Motor neuron (in vitro differentiated cells): ENCODE results near the gene CDK5RAP2. TPM values are rescaled to one million over a fixed set of nuclear protein-coding genes. Genes with fewer than 3 reads are reported as not detected.
"Not testable (repeated sequence)": the region's sequence is repeated elsewhere in the genome, so short reads cannot be mapped to it uniquely, and the experiment has no call there.

ENCODE experiments used
- ATAC-seq, 8 experiments: fragments of 200-7000 bp; cut with Tn5 transposase; replicated peaks in 6 of 8; 2 replicates each; pipeline ENCODE4 v1.8.0; 2021; ENCODE audit warnings: mild to moderate bottlenecking in 8 of 8, moderate library complexity in 8 of 8
- H3K27ac ChIP-seq, 2 donors: fragments of 250-450 bp; sonication (Bioruptor Pico); 2 replicates each; pipeline ENCODE4 v1.9.0; 2021; ENCODE audit warnings: antibody characterized with exemption in 2 of 2, mild to moderate bottlenecking in 2 of 2, moderate library complexity in 1 of 2
- H3K4me1 ChIP-seq, 2 donors: fragments of 250-450 bp; sonication (Bioruptor Pico); replicated peaks in 1 of 2; 2 replicates each; pipeline ENCODE4 v1.6.1; 2021; ENCODE audit warnings: antibody characterized with exemption in 2 of 2, mild to moderate bottlenecking in 2 of 2, moderate library complexity in 1 of 2
- H3K4me3 ChIP-seq, 5 donors: fragments of 250-450 bp; sonication (Bioruptor Pico); 2 replicates each; pipeline ENCODE4 v1.9.0; 2021; ENCODE audit warnings: antibody characterized with exemption in 5 of 5, mild to moderate bottlenecking in 5 of 5, moderate library complexity in 4 of 5
- WGBS, 10 experiments: fragments of 450-650 bp; shearing (Covaris generic); methylation state at CpG; one replicate each; pipeline ENCODE4 v1.0.0; 2022; 5-methylcytosine and 5-hydroxymethylcytosine counted together
- in situ Hi-C, 9 experiments: fragments of 400-800 bp; cut with MboI; loops; one replicate each; pipeline ENCODE4 v1.15.0; 2021; ENCODE audit warnings: low sequenced_read_pairs in 9 of 9, low pct_unique_long_range_greater_than_20kb in 2 of 9; ENCODE audit not compliant: unreplicated experiment in 9 of 9
- total RNA-seq, 8 experiments: library from RNA; unstranded; fragments of 300-600 nt; gene quantifications; 2 replicates each; pipeline versions ENCODE4 v1.2.3 to v1.2.4, GENCODE V29; 2022

The CDK5RAP2 gene
- total RNA-seq, 8 experiments from 2014 or later = 14.1 to 60.0 (median 34.4) TPM

DNA sequence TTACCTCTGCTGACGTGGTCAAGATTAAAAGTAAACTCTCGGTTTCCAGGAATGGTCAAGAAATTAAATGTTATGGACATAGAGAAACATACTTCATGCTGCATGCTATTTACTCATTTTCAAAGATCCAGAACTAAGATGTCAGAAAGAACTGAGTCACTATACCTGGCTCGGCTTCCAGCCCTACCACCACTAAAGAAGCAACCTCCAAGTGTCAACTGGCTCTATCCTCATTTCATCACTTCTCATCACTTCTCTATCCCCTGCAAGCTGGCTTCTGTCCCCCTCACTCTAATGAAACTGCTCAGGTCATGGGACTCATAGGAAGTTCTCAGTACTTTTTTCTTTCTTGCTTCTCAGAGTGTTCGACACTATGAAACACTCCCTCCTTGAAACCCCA, 116.2 kb downstream of the CDK5RAP2 start:
- no peak for ATAC-seq
- no peak overlapping the region for H3K27ac ChIP-seq
- 41 to 100% (median 91%) methylated on average over 2 to 4 of the region's 4 CpGs; no CpG with 5 or more reads in 1 of the 10 experiments for WGBS, 10 experiments
- H3K4me3 ChIP-seq = no peak overlapping the region
- H3K4me1 ChIP-seq = peaks cover 3 to 23% of the 10 kb centered on the region in 2 donors
- in situ Hi-C loops = no loop called here

DNA sequence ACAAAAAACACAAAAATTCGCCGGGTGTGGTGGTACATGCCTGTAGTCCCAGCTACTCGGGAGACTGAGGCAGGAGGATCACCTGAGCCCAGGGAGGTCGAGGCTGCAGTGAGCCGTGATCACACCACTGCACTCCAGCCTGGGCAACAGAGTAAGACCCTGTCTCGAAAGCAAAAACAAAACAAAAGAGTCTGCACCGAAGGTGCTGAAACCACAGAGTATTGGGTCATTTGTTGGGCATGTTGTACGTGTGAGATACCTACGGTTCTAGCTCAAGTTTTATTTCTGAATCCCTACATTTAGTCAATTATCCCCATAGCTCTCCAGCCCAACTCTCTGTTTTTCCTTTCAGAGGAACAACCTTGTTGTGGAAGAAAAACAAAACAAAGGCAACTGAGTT, 118.3 kb downstream of the CDK5RAP2 start:
- in situ Hi-C loops, H3K4me3 ChIP-seq, H3K27ac ChIP-seq, ATAC-seq: not testable (repeated sequence)
- peaks cover 3 to 23% of the 10 kb centered on the region in 2 donors for H3K4me1 ChIP-seq
- WGBS, 10 experiments = 86 to 100% (median 100%) methylated on average over 1 to 9 of the region's 9 CpGs

DNA sequence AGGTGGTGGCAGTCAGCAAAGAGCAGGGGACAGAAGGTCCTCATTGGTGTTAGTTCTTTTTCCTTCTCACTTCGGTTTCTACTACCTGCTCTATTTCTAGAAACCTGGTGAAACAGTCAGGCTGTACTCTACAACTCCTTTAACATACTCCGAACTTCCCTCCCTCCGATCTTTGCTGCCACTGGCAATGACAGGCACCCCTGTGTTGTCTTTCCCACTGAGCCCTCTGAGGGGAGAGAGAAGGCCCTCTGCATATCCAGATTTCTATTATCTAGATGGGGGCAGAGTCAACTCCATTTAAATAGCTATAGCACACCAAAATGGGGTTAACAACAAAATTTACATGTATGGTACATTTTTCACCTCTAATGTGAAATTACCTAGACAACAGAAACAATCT, 123.7 kb downstream of the CDK5RAP2 start:
- in situ Hi-C loops = no loop called here
- Histone ChIP-seq H3K27ac (no peak overlapping the region), H3K4me3 (no peak overlapping the region), H3K4me1 (peaks cover 0 to 10% of the 10 kb centered on the region in 2 donors)
- WGBS, 10 experiments = 43 to 100% (median 73%) methylated on average over 1 to 3 of the region's 3 CpGs; no CpG with 5 or more reads in 1 of the 10 experiments
- no peak for ATAC-seq

DNA sequence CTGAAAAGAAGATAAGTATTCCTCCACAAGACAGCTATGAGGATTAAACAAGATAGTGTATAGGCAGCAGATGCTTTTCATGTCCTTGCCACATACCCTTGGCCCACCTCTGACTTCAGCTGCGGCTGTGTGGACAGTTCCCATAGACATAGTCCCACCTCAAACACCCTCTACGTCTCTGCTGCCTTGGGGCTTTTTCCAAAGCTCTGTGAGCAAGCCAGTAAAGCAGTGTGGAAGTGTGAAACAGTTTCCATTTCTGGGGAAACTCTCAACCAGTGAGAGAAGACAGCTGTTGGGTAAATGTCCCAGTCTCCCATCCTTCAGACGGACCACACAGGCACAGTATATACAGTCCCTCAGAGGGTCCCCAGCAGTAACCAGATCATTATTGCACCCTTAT, 125.5 kb downstream of the CDK5RAP2 start:
- Histone ChIP-seq H3K4me3 (no peak overlapping the region), H3K27ac (no peak overlapping the region), H3K4me1 (no peaks in the 10 kb centered on the region)
- 80 to 100% (median 98%) methylated on average over 1 to 3 of the region's 3 CpGs; no CpG with 5 or more reads in 6 of the 10 experiments for WGBS, 10 experiments
- in situ Hi-C loops = no loop called here
- no peak for ATAC-seq

DNA sequence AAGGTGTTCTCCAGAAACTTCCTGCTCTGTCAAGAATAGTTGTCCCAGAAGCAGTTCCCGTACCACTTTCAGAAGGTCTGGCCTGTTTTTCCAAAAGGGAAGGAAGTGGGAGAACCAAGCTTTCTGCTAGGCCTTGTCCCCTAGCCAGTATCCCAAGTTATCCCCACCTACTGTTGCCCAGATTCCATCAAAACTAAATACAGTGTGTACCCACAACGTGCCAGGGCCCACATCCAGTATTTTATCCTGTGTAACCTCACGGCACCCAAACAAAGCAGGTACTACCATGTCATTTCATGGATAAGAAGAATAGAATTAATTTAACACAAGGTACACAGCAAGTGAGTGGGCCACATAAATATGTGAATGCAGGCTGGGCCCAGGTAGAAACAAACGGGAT, 126.2 kb downstream of the CDK5RAP2 start:
- in situ Hi-C loops = no loop called here

DNA sequence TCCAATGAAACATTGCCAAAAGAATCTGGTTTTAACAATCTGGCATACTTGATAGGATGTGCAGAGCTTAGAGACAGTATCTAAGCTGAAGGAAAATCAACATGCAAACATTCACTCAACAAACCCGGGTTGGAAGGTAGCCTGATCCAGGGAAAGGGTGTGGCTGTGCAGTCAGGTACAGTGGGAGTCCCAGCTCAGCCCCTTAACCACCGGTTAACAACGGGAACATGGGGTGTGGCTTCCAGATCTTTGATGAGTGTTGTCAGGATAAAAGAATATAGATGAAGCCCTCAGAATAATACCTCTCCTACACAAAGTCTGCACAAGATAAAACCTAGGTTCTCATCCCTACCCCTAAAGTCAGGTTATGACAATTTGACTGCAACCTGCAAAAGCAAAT, 127.3 kb downstream of the CDK5RAP2 start:
- Histone ChIP-seq H3K4me3 (no peak overlapping the region), H3K4me1 (no peaks in the 10 kb centered on the region), H3K27ac (no peak overlapping the region)
- in situ Hi-C loops = no loop called here
- ATAC-seq = no peak
- WGBS, 10 experiments = 58 to 100% (median 87%) methylated on average over 1 to 3 of the region's 3 CpGs; no CpG with 5 or more reads in 2 of the 10 experiments

More for the DNA sequence above, 126.2 kb downstream of the CDK5RAP2 start:
- ATAC-seq = no peak
- H3K4me3 ChIP-seq = no peak overlapping the region
- WGBS, 10 experiments = 80 to 100% (median 94%) methylated on average over 1 to 4 of the region's 4 CpGs; no CpG with 5 or more reads in 4 of the 10 experiments
- no peaks in the 10 kb centered on the region for H3K4me1 ChIP-seq
- H3K27ac ChIP-seq = no peak overlapping the region

DNA sequence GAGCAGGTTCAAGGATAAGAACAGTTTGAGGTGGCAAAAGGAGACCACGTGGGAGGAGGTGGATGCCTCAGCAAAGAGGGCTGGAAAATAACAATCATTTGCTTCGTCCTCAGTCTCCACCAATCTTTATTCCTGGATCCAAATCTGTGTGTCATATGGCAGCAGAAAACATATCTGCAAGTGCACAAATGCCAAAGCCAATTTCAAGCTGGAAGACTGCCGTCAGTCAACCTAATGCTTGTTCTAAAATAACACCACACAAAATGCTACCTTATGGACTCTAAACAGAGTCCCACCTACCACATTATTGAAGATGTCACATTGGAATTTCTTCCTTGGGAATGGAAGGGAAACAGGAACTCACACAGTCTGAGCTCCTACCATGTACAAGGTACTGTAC, 129.1 kb downstream of the CDK5RAP2 start:
- Histone ChIP-seq H3K4me3 (no peak overlapping the region), H3K27ac (no peak overlapping the region), H3K4me1 (peaks cover 0 to 12% of the 10 kb centered on the region in 2 donors)
- no peak for ATAC-seq
- 40 to 100% (median 93%) methylated on average over 1 to 3 of the region's 3 CpGs; no CpG with 5 or more reads in 1 of the 10 experiments for WGBS, 10 experiments
- in situ Hi-C loops = no loop called here

DNA sequence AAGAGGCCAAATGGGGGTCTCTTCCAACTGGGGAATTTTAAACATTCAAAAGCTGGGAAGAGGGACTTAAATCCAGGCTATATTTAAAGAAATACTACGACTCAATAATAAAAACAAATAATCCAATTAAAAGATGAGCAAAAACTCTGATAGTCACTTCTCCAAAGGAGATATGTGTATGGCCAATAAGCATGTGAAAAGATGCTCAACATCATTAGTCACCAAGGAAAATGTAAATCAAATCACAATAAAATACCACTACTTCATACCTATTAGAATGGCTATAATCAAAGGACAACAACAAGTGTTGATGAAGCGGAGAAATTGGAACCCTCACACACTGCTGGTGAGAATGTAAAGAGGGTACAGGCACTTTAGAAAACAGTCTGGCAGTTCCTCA, 130.4 kb downstream of the CDK5RAP2 start:
- in situ Hi-C loops = no loop called here
- ATAC-seq = no peak
- H3K27ac ChIP-seq = no peak overlapping the region
- H3K4me1 ChIP-seq = peaks cover 0 to 12% of the 10 kb centered on the region in 2 donors
- 84 to 100% (median 100%) methylated on average over 1 to 2 of the region's 2 CpGs for WGBS, 10 experiments
- no peak overlapping the region for H3K4me3 ChIP-seq

DNA sequence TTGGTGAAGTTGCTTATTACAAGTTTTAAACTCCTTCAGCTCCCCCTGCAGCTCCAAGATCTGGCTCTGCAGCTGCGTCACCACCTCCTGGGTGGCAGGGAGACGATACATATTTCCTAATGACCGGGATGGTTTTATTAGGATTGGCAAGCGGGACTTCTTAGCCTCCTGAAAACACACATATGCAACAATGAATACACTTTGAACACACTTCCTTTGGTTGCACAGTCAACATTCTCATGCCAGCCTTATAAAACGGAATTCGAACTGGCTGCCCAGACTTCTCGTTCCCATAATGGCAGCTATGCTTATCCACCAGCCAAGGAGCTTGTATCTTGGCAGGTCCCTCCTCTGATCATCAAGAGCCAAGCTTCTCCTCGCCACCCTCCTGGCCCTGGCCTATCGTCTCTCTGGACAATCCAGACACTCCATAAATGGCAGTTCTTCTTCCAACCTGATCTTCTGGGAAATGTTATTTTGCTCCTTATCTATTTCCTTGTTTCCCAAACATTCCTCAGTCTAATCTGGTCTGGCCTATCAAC, 131.9 kb downstream of the CDK5RAP2 start:
- in situ Hi-C loops = no loop called here
- ATAC-seq = no peak
- Histone ChIP-seq H3K4me3 (no peak overlapping the region), H3K4me1 (peaks cover 0 to 12% of the 10 kb centered on the region in 2 donors), H3K27ac (no peak overlapping the region)
- 93 to 100% (median 95%) methylated on average over 3 to 7 of the region's 9 CpGs; no CpG with 5 or more reads in 4 of the 10 experiments for WGBS, 10 experiments

DNA sequence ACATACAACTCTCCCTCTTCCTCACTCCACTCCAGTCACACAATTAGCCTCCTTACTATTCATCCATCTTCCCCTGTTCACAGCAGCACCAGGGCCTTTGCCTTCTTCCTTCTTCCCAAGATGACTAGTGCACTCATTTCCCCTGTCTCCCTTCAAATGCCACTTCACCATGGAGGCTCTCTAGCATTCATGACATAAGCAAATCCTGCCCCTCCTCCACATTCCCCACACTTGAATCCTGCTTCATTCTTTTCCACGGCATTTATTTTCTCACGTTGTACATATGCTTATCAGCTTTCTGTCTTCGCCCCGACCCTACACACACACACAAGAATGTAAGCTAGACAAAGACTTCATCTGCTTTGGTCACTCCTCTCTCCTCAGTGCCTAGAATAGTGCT, 133.3 kb downstream of the CDK5RAP2 start:
- H3K4me1 ChIP-seq = peaks cover 0 to 12% of the 10 kb centered on the region in 2 donors
- 61 to 100% (median 78%) methylated on average over 2 to 4 of the region's 4 CpGs; no CpG with 5 or more reads in 3 of the 10 experiments for WGBS, 10 experiments
- no peak overlapping the region for H3K27ac ChIP-seq
- no peak overlapping the region for H3K4me3 ChIP-seq
- in situ Hi-C loops = no loop called here
- ATAC-seq = peak in 5 of 8 experiments; percentile 14 to 85 (median 46)

DNA sequence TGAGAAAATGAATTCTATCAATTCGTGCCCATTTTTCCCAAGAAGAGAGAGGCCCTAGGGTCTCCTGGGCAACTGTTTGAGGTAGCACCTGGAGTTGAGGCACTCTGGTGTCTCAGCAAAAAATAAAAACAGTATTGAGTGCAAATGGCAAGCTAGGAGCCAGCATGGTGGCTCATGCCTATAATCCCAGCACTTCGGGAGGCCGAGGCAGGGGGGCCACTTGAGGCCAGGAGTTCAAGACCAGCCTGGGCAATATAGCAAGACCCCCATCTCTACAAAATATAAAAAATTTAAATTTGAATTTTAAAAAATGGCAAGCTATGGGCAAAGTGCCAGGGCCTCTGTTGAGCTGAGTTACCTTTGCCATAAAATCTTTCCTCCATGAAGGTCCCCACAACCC, 136.0 kb downstream of the CDK5RAP2 start:
- Histone ChIP-seq H3K27ac (no peak overlapping the region), H3K4me3 (no peak overlapping the region), H3K4me1 (peaks cover 0 to 12% of the 10 kb centered on the region in 2 donors)
- 50 to 100% (median 89%) methylated on average over 1 to 3 of the region's 3 CpGs; no CpG with 5 or more reads in 1 of the 10 experiments for WGBS, 10 experiments
- no peak for ATAC-seq
- in situ Hi-C loops = no loop called here

DNA sequence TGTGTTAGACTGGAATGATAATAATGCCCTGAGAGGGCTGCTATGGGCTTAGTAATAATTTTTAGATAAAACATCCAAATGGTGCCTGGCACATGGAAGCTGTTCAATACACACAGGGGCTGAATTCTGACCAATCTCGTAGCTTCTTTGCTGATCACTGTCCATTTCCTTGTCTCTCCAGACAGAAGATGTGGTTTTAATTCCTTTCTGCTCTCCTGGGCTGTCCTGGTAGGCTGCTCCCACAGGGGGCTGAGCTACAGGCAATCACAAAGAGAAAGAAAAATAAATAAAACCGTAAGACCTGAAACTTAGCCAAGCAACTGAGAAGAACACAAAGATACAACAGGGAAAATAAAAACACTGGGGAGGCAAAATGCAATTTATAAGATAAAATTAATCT, 136.5 kb downstream of the CDK5RAP2 start:
- WGBS, 10 experiments = 29 to 100% (median 83%) methylated on average over 1 to 2 of the region's 2 CpGs
- peak in 1 of 8 experiments; percentile 41 for ATAC-seq

DNA sequence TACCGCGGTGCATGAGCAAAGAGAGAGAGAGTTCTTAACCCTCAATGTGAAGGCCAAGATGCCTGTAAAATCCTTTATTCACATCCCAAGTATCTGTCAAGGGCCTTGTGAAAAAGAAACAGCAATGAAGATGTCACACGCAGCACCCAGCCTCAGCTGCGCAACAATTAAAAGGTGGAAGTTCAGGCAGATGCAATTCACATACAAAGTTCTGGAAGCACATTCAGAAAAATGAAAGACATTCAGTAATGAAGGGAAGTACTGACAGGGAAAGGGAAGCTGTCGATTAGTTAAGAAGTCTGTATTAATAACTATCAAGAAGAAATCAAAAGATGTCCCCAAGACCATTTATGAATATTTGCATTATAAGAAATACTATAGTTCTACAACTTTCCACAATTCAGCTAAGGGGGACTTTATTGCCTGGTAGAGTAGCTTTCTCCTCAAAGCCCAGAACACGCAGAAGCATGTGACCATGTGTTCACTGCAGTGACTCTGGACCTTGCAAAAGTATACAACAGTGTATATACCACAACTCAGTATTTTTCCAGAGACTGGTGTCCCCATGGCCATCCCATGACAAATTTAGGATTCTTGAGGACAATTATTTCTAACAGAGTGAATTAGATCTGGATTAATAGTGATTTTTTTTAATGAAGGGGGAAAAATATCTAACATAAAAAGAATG, 137.5 kb downstream of the CDK5RAP2 start:
- 71 to 100% (median 93%) methylated on average over 1 to 6 of the region's 6 CpGs; no CpG with 5 or more reads in 1 of the 10 experiments for WGBS, 10 experiments
- H3K4me3 ChIP-seq = no peak overlapping the region
- no peak overlapping the region for H3K27ac ChIP-seq
- in situ Hi-C loops = no loop called here
- peaks cover 0 to 12% of the 10 kb centered on the region in 2 donors for H3K4me1 ChIP-seq
- no peak for ATAC-seq

More for the DNA sequence above, 136.5 kb downstream of the CDK5RAP2 start:
- no peak overlapping the region for H3K4me3 ChIP-seq
- peaks cover 0 to 12% of the 10 kb centered on the region in 2 donors for H3K4me1 ChIP-seq
- no peak overlapping the region for H3K27ac ChIP-seq
- in situ Hi-C loops = no loop called here
